Thyroid gland (tissue), 4 donors: ENCODE measurements around the gene CAMK1G. TPM values are rescaled to one million over a fixed set of nuclear protein-coding genes. Genes with fewer than 3 reads are reported as not detected.

Source experiments
- DNase-seq, 2 donors: peaks; one replicate each; pipeline ENCODE4 v3.0.0-alpha.2; 2019
- H3K27ac ChIP-seq, 3 donors: fragments of 200-600 bp; sonication (generic); 1 replicate in 2 of 3; 2 replicates in 1 of 3; pipeline ENCODE4 v1.5.1; 2016 to 2019; ENCODE audit warnings: mild to moderate bottlenecking in 1 of 3, moderate library complexity in 1 of 3
- H3K27me3 ChIP-seq: fragments of 200-600 bp; sonication (generic); one replicate; pipeline ENCODE4 v1.5.1; 2019
- H3K36me3 ChIP-seq, 2 donors: fragments of 200-600 bp; sonication (generic); one replicate each; pipeline ENCODE4 v1.5.1; 2016 to 2019
- H3K4me1 ChIP-seq, 2 donors: fragments of 200-600 bp; sonication (generic); one replicate each; pipeline ENCODE4 v1.5.1; 2017 to 2019
- H3K4me3 ChIP-seq, 3 donors: fragments of 200-600 bp; sonication (generic); replicated peaks in 1 of 3; 1 replicate in 2 of 3; 2 replicates in 1 of 3; pipeline ENCODE4 v1.5.1; 2016; ENCODE audit warnings: mild to moderate bottlenecking in 1 of 3
- H3K9me3 ChIP-seq: fragments of 200-600 bp; sonication (generic); one replicate; pipeline ENCODE4 v1.5.1; 2017
- CTCF ChIP-seq, 6 experiments: fragments of 200-600 bp in 3 of 6; fragments of 450-650 bp in 3 of 6; sonication (generic) in 3 of 6; IDR thresholded peaks; one replicate each; pipeline ENCODE4 v1.5.1; 2016 to 2019; ENCODE audit warnings: antibody characterized with exemption in 6 of 6, mild to moderate bottlenecking in 2 of 6, inconsistent platforms in 1 of 6, moderate library complexity in 1 of 6
- POLR2A ChIP-seq, 2 donors: fragments of 450-650 bp; IDR thresholded peaks; one replicate each; pipeline ENCODE4 v1.6.1; 2017; ENCODE audit warnings: antibody characterized with exemption in 2 of 2, mild to moderate bottlenecking in 2 of 2, moderate library complexity in 1 of 2
- WGBS, 2 donors: methylation state at CpG; one replicate each; pipeline ENCODE4 v1.1.5; 2017; 5-methylcytosine and 5-hydroxymethylcytosine counted together
- intact Hi-C: fragments of 100-400 bp; cut with DNase I; formaldehyde crosslinking; loops from one replicate; pipeline ENCODE4 v1.15.1; 2023
- total RNA-seq, 4 donors: library from RNA; depleted of rRNA; stranded (reverse); fragments of >200 nt; gene quantifications; one replicate each; pipeline ENCODE4 v1.2.3, GENCODE V29; 2016

The CAMK1G gene
- total RNA-seq, 4 donors from 2014 or later, result not detected

- intact Hi-C loops, result no loop called here
- no peak overlapping the region for H3K4me3 ChIP-seq
- no peaks in the 10 kb centered on the region for H3K4me1 ChIP-seq
- H3K36me3 ChIP-seq, result no peaks in the 10 kb centered on the region
- no peaks in the 10 kb centered on the region for H3K27me3 ChIP-seq
- no peak overlapping the region for H3K27ac ChIP-seq
- TF ChIP-seq POLR2A (IDR thresholded peaks at IDR 0.05) (no peak), CTCF (IDR thresholded peaks at IDR 0.05) (no peak)
- H3K9me3 ChIP-seq, result no peaks in the 10 kb centered on the region
- 36 to 45% methylated on average over 1 of the region's 1 CpG for WGBS, 2 donors
- DNase-seq, result no peak
These were observed 27.3 kb upstream of the CAMK1G start for GRCh38 chr1:209556162-209556690.

- Histone ChIP-seq H3K4me3 (no peak overlapping the region), H3K27me3 (no peaks in the 10 kb centered on the region), H3K27ac (no peak overlapping the region), H3K4me1 (no peaks in the 10 kb centered on the region), H3K9me3 (no peaks in the 10 kb centered on the region), H3K36me3 (no peaks in the 10 kb centered on the region)
- intact Hi-C loops, result no loop called here
- DNase-seq, result no peak
- no peak for TF ChIP-seq POLR2A (IDR thresholded peaks at IDR 0.05)
- TF ChIP-seq CTCF (IDR thresholded peaks at IDR 0.05), result no peak
These were observed 26.3 kb upstream of the CAMK1G start for GRCh38 chr1:209557221-209557620.

- H3K27me3 ChIP-seq, result no peaks in the 10 kb centered on the region
- no peaks in the 10 kb centered on the region for H3K4me1 ChIP-seq
- no peak overlapping the region for H3K27ac ChIP-seq
- DNase-seq, result no peak
- TF ChIP-seq POLR2A (IDR thresholded peaks at IDR 0.05) (no peak), CTCF (IDR thresholded peaks at IDR 0.05) (no peak)
- no peak overlapping the region for H3K4me3 ChIP-seq
- H3K36me3 ChIP-seq, result no peaks in the 10 kb centered on the region
- H3K9me3 ChIP-seq, result no peaks in the 10 kb centered on the region
- intact Hi-C loops, result no loop called here
- WGBS, 2 donors, result 63 to 70% methylated on average over 3 of the region's 3 CpGs
These were observed 23.0 kb upstream of the CAMK1G start for GRCh38 chr1:209560529-209560928.

- Histone ChIP-seq H3K4me1 (no peaks in the 10 kb centered on the region), H3K27me3 (no peaks in the 10 kb centered on the region), H3K36me3 (no peaks in the 10 kb centered on the region), H3K27ac (no peak overlapping the region), H3K4me3 (no peak overlapping the region), H3K9me3 (no peaks in the 10 kb centered on the region)
- intact Hi-C loops, result no loop called here
- TF ChIP-seq POLR2A (IDR thresholded peaks at IDR 0.05) (no peak), CTCF (IDR thresholded peaks at IDR 0.05) (no peak)
- WGBS, 2 donors, result 87% methylated on average over 10 of the region's 10 CpGs
- no peak for DNase-seq
These were observed 22.6 kb upstream of the CAMK1G start for GRCh38 chr1:209560952-209561351.

- Histone ChIP-seq H3K36me3 (no peaks in the 10 kb centered on the region), H3K27me3 (no peaks in the 10 kb centered on the region), H3K27ac (no peak overlapping the region), H3K9me3 (no peaks in the 10 kb centered on the region), H3K4me1 (no peaks in the 10 kb centered on the region), H3K4me3 (no peak overlapping the region)
- TF ChIP-seq CTCF (IDR thresholded peaks at IDR 0.05), result no peak
- no peak for TF ChIP-seq POLR2A (IDR thresholded peaks at IDR 0.05)
- intact Hi-C loops, result no loop called here
- WGBS, 2 donors, result 73 to 78% methylated on average over 6 of the region's 6 CpGs
- no peak for DNase-seq
These were observed 22.0 kb upstream of the CAMK1G start for GRCh38 chr1:209561532-209561931.
